Epithelial cell of esophagus (primary cell): ENCODE results near the gene CHRNA4.

Source experiments
- DNase-seq: peaks from one replicate; pipeline ENCODE4 v3.0.0; 2010; ENCODE audit warnings: low read depth
- H3K4me3 ChIP-seq: 2 replicates; pipeline ENCODE4 v1.5.1; 2011; ENCODE audit warnings: mild to moderate bottlenecking, low read length, control low read depth
- CTCF ChIP-seq: IDR thresholded peaks from 2 replicates; pipeline ENCODE4 v1.5.1; 2011; ENCODE audit warnings: low read depth, mild to moderate bottlenecking, low read length, control low read depth, inconsistent platforms; ENCODE audit not compliant: insufficient read depth; ENCODE audit errors: missing control alignments

CHRNA4 gene

GRCh38 chr20:63360850-63361518, at the start of gene CHRNA4:
Gene CHRNA4, minus strand, starts transcription at chr20:63361349. Its CDS starts 184 bp downstream, at chr20:63361165.
- no peak for TF ChIP-seq CTCF
- H3K4me3 ChIP-seq: no peak within 1 kb of the TSS
- no peak for DNase-seq

GRCh38 chr20:63409834-63410435, 48.8 kb upstream of the CHRNA4 start:
- no peak for TF ChIP-seq CTCF
- no peak for DNase-seq
- H3K4me3 ChIP-seq: no peak overlapping the region

GRCh38 chr20:63409066-63409833, 48.1 kb upstream of the CHRNA4 start:
- DNase-seq: no peak
- no peak overlapping the region for H3K4me3 ChIP-seq
- TF ChIP-seq CTCF: no peak

- H3K4me3 ChIP-seq: no peak overlapping the region
- TF ChIP-seq CTCF: no peak
- no peak for DNase-seq
Measured at GRCh38 chr20:63408684-63409046, 47.5 kb upstream of the CHRNA4 start.

- TF ChIP-seq CTCF: no peak
- no peak for DNase-seq
- H3K4me3 ChIP-seq: no peak overlapping the region
Measured at GRCh38 chr20:63407928-63408683, 47.0 kb upstream of the CHRNA4 start.

GRCh38 chr20:63406617-63407245, 45.6 kb upstream of the CHRNA4 start:
- no peak overlapping the region for H3K4me3 ChIP-seq
- no peak for TF ChIP-seq CTCF
- DNase-seq: no peak
